DND-41 (cell line): Measurements from ENCODE around the gene MED12L.

Experiments used
- EZH2 ChIP-seq: IDR thresholded peaks from 3 replicates; pipeline ENCODE4 v1.6.1; 2012; ENCODE audit warnings: borderline replicate concordance, low read depth, mild to moderate bottlenecking, moderate library complexity, low read length, inconsistent platforms; ENCODE audit not compliant: severe bottlenecking
- TF ChIP-seq, protein P1 (sequence below): IDR thresholded peaks from 2 replicates; pipeline ENCODE4 v1.5.1; 2012; ENCODE audit warnings: borderline replicate concordance, low read length, moderate library complexity, mild to moderate bottlenecking; ENCODE audit not compliant: poor library complexity, severe bottlenecking; ENCODE audit errors: extremely low read depth

DNA sequence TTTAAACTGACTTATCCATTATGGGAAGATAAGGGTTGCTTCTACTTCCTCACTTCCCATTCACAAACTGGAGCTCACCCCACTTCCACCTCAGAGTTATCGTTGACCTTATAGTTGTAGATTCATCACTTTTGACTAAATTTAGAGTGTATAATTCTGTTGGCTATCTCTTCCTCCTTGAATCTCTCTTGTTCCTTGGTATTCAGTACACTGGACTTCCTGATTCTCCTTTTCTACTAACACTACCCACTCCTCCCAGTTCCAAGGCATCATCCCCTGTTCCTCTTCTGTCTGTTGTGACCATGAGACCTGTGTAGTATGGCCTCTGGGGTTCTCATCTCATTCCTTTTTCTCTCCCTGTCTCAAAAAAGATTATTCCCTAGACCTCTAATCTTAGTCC, 237.0 kb downstream of the MED12L start:
- TF ChIP-seq, protein P1, sequence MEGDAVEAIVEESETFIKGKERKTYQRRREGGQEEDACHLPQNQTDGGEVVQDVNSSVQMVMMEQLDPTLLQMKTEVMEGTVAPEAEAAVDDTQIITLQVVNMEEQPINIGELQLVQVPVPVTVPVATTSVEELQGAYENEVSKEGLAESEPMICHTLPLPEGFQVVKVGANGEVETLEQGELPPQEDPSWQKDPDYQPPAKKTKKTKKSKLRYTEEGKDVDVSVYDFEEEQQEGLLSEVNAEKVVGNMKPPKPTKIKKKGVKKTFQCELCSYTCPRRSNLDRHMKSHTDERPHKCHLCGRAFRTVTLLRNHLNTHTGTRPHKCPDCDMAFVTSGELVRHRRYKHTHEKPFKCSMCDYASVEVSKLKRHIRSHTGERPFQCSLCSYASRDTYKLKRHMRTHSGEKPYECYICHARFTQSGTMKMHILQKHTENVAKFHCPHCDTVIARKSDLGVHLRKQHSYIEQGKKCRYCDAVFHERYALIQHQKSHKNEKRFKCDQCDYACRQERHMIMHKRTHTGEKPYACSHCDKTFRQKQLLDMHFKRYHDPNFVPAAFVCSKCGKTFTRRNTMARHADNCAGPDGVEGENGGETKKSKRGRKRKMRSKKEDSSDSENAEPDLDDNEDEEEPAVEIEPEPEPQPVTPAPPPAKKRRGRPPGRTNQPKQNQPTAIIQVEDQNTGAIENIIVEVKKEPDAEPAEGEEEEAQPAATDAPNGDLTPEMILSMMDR = no peak
- no peak for TF ChIP-seq EZH2
